ENCODE data around the gene RANBP17.

DNA sequence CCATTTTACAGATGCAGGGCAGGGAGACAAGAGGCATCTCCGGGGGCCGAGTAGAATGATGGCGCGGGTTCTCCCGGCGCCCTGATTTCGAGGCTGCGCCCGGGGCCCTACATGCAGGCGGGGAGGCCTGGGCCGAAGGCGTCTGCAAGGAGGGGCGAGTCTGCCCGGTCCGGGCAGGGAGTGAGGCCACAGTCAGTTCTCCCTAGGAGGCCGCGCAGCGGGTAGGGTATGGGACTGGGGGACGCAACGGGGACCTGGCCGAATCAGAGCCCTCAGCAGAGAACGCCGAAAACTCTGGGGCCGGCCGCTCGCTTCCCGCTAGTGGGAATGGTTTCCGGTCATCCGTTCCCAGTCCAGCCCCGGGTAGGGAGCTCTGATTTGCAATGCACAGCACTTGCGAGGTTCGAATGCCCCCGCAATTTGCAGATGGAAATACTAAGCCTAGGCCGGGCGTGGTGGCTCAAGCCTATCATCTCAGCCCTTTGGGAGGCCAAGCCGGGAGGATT lies 453.6 kb downstream of the RANBP17 start:
- TF ChIP-seq, protein P1, sequence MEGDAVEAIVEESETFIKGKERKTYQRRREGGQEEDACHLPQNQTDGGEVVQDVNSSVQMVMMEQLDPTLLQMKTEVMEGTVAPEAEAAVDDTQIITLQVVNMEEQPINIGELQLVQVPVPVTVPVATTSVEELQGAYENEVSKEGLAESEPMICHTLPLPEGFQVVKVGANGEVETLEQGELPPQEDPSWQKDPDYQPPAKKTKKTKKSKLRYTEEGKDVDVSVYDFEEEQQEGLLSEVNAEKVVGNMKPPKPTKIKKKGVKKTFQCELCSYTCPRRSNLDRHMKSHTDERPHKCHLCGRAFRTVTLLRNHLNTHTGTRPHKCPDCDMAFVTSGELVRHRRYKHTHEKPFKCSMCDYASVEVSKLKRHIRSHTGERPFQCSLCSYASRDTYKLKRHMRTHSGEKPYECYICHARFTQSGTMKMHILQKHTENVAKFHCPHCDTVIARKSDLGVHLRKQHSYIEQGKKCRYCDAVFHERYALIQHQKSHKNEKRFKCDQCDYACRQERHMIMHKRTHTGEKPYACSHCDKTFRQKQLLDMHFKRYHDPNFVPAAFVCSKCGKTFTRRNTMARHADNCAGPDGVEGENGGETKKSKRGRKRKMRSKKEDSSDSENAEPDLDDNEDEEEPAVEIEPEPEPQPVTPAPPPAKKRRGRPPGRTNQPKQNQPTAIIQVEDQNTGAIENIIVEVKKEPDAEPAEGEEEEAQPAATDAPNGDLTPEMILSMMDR (conservative IDR thresholded peaks at IDR 0.05; ENCODE audit: low read depth in 2 of 2), result no peak
- TF ChIP-seq REST (IDR thresholded peaks at IDR 0.05; ENCODE audit: unreplicated experiment), result no peak
- TF ChIP-seq EZH2phosphoT487 (IDR thresholded peaks at IDR 0.05; ENCODE audit: unreplicated experiment), result peak; percentile 71
- TF ChIP-seq POLR2AphosphoS5 (IDR thresholded peaks at IDR 0.05; ENCODE audit: low read depth), result no peak
- TF ChIP-seq CREB1 (CRISPR knock-in tag; IDR thresholded peaks at IDR 0.05; ENCODE audit: low read depth), result no peak
- TF ChIP-seq ZNF331 (CRISPR knock-in tag; IDR thresholded peaks at IDR 0.05; ENCODE audit: low read depth), result no peak
- peak; percentile 68 for TF ChIP-seq EZH2 (IDR thresholded peaks at IDR 0.05; ENCODE audit: low read depth, unreplicated experiment)
- no peak for TF ChIP-seq STAT1 (IDR thresholded peaks at IDR 0.05; ENCODE audit: unreplicated experiment)

Measured in GM23338 (cell line).